Ishikawa (cell line): ENCODE data around the gene CROCC.

Experiments used
- CEBPB ChIP-seq: IDR thresholded peaks from 2 replicates; pipeline ENCODE4 v1.6.1; 2012
- CREB1 ChIP-seq: IDR thresholded peaks from 2 replicates; pipeline ENCODE4 v1.6.1; 2012; ENCODE audit warnings: low read depth
- EGR1 ChIP-seq: IDR thresholded peaks from 2 replicates; pipeline ENCODE4 v1.6.1; 2012
- EP300 ChIP-seq: IDR thresholded peaks from 2 replicates; pipeline ENCODE4 v1.6.1; 2012; ENCODE audit warnings: borderline replicate concordance
- FOXM1 ChIP-seq: IDR thresholded peaks from 2 replicates; pipeline ENCODE4 v1.6.1; 2012; ENCODE audit warnings: low read depth, borderline replicate concordance
- MAX ChIP-seq: IDR thresholded peaks from 2 replicates; pipeline ENCODE4 v1.6.1; 2012
- NFIC ChIP-seq: IDR thresholded peaks from 2 replicates; pipeline ENCODE4 v1.6.1; 2012
- RAD21 ChIP-seq: IDR thresholded peaks from 2 replicates; pipeline ENCODE4 v1.6.1; 2012; ENCODE audit warnings: low read depth
- REST ChIP-seq: IDR thresholded peaks from 2 replicates; pipeline ENCODE4 v1.6.1; 2012; ENCODE audit warnings: low read depth, mild to moderate bottlenecking
- TAF1 ChIP-seq: IDR thresholded peaks from 2 replicates; pipeline ENCODE4 v1.6.1; 2012; ENCODE audit warnings: low read depth, mild to moderate bottlenecking
- TCF12 ChIP-seq: IDR thresholded peaks from 2 replicates; pipeline ENCODE4 v1.6.1; 2012; ENCODE audit warnings: low read depth
- TEAD4 ChIP-seq: IDR thresholded peaks from 2 replicates; pipeline ENCODE4 v1.6.1; 2012
- YY1 ChIP-seq: IDR thresholded peaks from 2 replicates; pipeline ENCODE4 v1.6.1; 2012; ENCODE audit warnings: low read depth
- ZBTB7A ChIP-seq: IDR thresholded peaks from 2 replicates; pipeline ENCODE4 v1.6.1; 2012; ENCODE audit warnings: low read depth
- TF ChIP-seq, protein P1 (sequence below): IDR thresholded peaks from 2 replicates; pipeline ENCODE4 v1.6.1; 2012

Gene CROCC

DNA sequence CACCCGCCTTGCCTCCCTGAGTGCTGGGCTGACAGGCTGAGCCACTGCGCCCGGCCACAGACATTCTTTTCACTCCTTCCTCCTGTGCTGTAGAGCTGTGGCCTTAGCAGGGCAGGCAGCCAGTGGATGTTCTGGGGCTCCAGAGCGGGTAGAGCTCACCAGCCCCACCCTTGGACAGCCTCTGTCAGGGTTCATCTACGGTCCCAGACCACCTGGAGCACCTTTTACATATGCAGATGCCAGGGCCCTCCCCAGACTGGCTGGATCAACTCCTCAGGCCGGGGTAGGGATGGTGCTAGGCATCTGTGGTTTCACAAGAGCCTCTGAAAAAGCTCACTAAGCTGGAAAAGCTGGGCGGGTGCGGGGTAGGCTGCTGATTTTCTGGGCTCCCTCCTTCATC, 85.4 kb downstream of the CROCC start:
- TF ChIP-seq, protein P1, sequence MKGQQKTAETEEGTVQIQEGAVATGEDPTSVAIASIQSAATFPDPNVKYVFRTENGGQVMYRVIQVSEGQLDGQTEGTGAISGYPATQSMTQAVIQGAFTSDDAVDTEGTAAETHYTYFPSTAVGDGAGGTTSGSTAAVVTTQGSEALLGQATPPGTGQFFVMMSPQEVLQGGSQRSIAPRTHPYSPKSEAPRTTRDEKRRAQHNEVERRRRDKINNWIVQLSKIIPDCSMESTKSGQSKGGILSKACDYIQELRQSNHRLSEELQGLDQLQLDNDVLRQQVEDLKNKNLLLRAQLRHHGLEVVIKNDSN, result no peak
- TF ChIP-seq EGR1 (no peak), RAD21 (no peak)

GRCh38 chr1:17008208-17008855, 86.6 kb downstream of the CROCC start:
- no peak for TF ChIP-seq TAF1
- no peak for TF ChIP-seq CREB1
- no peak for TF ChIP-seq TCF12
- TF ChIP-seq TEAD4, result no peak
- no peak for TF ChIP-seq CEBPB

DNA sequence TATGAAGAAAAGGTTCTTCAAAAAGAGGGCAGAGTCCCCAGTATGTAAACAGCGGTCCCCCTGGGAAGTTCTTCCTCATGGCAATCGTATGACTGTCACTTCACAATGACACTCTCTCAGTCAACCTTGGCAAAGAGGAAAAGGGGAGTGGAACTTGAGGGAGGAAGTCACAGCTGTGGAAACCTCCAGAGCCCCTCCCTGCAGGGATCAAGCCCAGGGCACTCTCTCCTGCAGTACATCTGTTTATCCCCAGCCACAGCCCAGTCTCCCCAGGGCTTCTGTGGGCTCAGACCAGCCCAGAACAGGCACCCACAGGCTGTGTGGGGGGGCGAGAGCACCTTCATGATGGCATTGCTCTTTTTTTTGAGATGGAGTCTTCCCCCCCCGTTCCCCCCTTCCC, 88.0 kb downstream of the CROCC start:
- TF ChIP-seq CREB1, result no peak
- no peak for TF ChIP-seq RAD21
- TF ChIP-seq, protein P1, result no peak
- no peak for TF ChIP-seq YY1
- no peak for TF ChIP-seq MAX
- TF ChIP-seq REST, result no peak
- TF ChIP-seq CEBPB, result no peak
- TF ChIP-seq EP300, result no peak
- no peak for TF ChIP-seq TCF12
- TF ChIP-seq EGR1, result no peak
- no peak for TF ChIP-seq TAF1
- TF ChIP-seq FOXM1, result no peak
- TF ChIP-seq NFIC, result no peak

DNA sequence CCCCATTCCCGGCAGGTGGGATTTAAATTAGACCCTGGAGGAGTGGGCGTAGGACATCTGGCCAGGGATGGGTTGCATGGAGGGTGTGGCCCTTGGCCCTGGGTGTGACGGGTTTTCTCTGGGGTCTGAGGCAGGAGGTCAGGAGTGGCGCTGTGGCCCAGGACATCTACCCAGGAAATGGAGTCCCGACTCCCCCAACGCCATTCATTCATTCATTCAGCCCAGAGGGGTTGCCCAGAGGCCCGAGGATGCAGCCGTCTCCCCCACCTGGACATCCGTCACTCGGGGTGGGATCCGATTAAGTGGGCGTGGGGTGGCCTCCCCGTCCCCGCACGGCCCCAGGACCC, 89.3 kb downstream of the CROCC start:
- TF ChIP-seq FOXM1, result no peak
- TF ChIP-seq EGR1, result peak; percentile 22; the same call in 1 of the 2 replicates
- TF ChIP-seq TAF1, result no peak
- TF ChIP-seq ZBTB7A, result peak; percentile 68

- TF ChIP-seq FOXM1 (no peak), NFIC (no peak), EGR1 (peak; percentile 25; the same call in 1 of the 2 replicates), TAF1 (no peak), ZBTB7A (peak; percentile 39; the same call in 1 of the 2 replicates), RAD21 (no peak), MAX (no peak; the same call in 1 of the 2 replicates), EP300 (no peak), CEBPB (no peak), YY1 (peak; percentile 62; the same call in 1 of the 2 replicates)
- TF ChIP-seq, protein P1, result peak; percentile 14; the same call in 1 of the 2 replicates
These were observed 89.9 kb downstream of the CROCC start, which contains the start of gene ATP13A2 for GRCh38 chr1:17011439-17012307. Gene ATP13A2 (minus strand): TSS chr1:17011928. CDS start chr1:17011738, 190 bp downstream.

GRCh38 chr1:17012775-17013490, 91.2 kb downstream of the CROCC start:
- TF ChIP-seq, protein P1, result peak; percentile 77
- TF ChIP-seq TAF1, result no peak
- TF ChIP-seq TEAD4, result peak; percentile 95
- no peak for TF ChIP-seq CREB1
- peak; percentile 13; the same call in 1 of the 2 replicates for TF ChIP-seq YY1
- peak; percentile 80 for TF ChIP-seq TCF12
- TF ChIP-seq NFIC, result peak; percentile 72
